Measurements from ENCODE around the gene IL34. TPM values are rescaled to one million over a fixed set of nuclear protein-coding genes. Genes with fewer than 3 reads are reported as not detected.

The IL34 gene
- total RNA-seq, 2 donors from 2014 or later, result 2.9 to 16.6 TPM

GRCh38 chr16:70664325-70665112, 18.2 kb downstream of the IL34 start:
- Histone ChIP-seq H3K36me3 (peaks cover 25 to 27% of the 10 kb centered on the region in 2 donors), H3K4me1 (replicated peaks) (no peaks in the 10 kb centered on the region)
- DNase-seq (ENCODE audit: low spot score), result no peak

GRCh38 chr16:70665113-70665694, 18.8 kb downstream of the IL34 start:
- WGBS, result 81% methylated on average over 12 of the region's 14 CpGs
- Histone ChIP-seq H3K4me1 (replicated peaks) (no peaks in the 10 kb centered on the region), H3K9me3 (no peaks in the 10 kb centered on the region), H3K4me3 (no peak overlapping the region), H3K27ac (no peak overlapping the region), H3K36me3 (peaks cover 25 to 27% of the 10 kb centered on the region in 2 donors), H3K27me3 (replicated peaks; ENCODE audit: insufficient read depth) (no peaks in the 10 kb centered on the region)
- DNase-seq (ENCODE audit: low spot score), result no peak
- intact Hi-C loops (cut with DNase I), result no loop called here
- TF ChIP-seq CTCF (IDR thresholded peaks at IDR 0.05) (no peak), POLR2A (IDR thresholded peaks at IDR 0.05) (no peak), POLR2AphosphoS5 (IDR thresholded peaks at IDR 0.05) (no peak)

More at GRCh38 chr16:70664325-70665112, 18.2 kb downstream of the IL34 start:
- Histone ChIP-seq H3K27ac (no peak overlapping the region), H3K9me3 (no peaks in the 10 kb centered on the region), H3K27me3 (replicated peaks; ENCODE audit: insufficient read depth) (no peaks in the 10 kb centered on the region), H3K4me3 (no peak overlapping the region)
- 87% methylated on average over 18 of the region's 39 CpGs for WGBS
- intact Hi-C loops (cut with DNase I), result no loop called here
- TF ChIP-seq CTCF (IDR thresholded peaks at IDR 0.05) (no peak), POLR2AphosphoS5 (IDR thresholded peaks at IDR 0.05) (no peak), POLR2A (IDR thresholded peaks at IDR 0.05) (no peak)

- 84% methylated on average over 22 of the region's 22 CpGs for WGBS
Observed at GRCh38 chr16:70665806-70666735, 19.7 kb downstream of the IL34 start.

GRCh38 chr16:70670175-70670574, 23.8 kb downstream of the IL34 start:
- intact Hi-C loops (cut with DNase I), result no loop called here

More at GRCh38 chr16:70665806-70666735, 19.7 kb downstream of the IL34 start:
- Histone ChIP-seq H3K4me1 (replicated peaks) (no peaks in the 10 kb centered on the region), H3K36me3 (peaks cover 25 to 27% of the 10 kb centered on the region in 2 donors), H3K27ac (no peak overlapping the region), H3K4me3 (no peak overlapping the region), H3K27me3 (replicated peaks; ENCODE audit: insufficient read depth) (no peaks in the 10 kb centered on the region), H3K9me3 (no peaks in the 10 kb centered on the region)
- TF ChIP-seq POLR2AphosphoS5 (IDR thresholded peaks at IDR 0.05) (no peak), POLR2A (IDR thresholded peaks at IDR 0.05) (no peak), CTCF (IDR thresholded peaks at IDR 0.05) (no peak)
- DNase-seq (ENCODE audit: low spot score), result no peak
- intact Hi-C loops (cut with DNase I), result no loop called here

More at GRCh38 chr16:70670175-70670574, 23.8 kb downstream of the IL34 start:
- Histone ChIP-seq H3K4me3 (no peak overlapping the region), H3K27me3 (replicated peaks; ENCODE audit: insufficient read depth) (no peaks in the 10 kb centered on the region), H3K9me3 (no peaks in the 10 kb centered on the region), H3K27ac (no peak overlapping the region), H3K36me3 (peaks cover 8 to 21% of the 10 kb centered on the region in 2 donors), H3K4me1 (replicated peaks) (no peaks in the 10 kb centered on the region)
- TF ChIP-seq CTCF (IDR thresholded peaks at IDR 0.05), result no peak
- no peak for TF ChIP-seq POLR2AphosphoS5 (IDR thresholded peaks at IDR 0.05)
- TF ChIP-seq POLR2A (IDR thresholded peaks at IDR 0.05), result no peak
- 93% methylated on average over 2 of the region's 2 CpGs for WGBS
- no peak for DNase-seq (ENCODE audit: low spot score)

Measured in prostate gland (tissue), 2 donors.